Gastrocnemius medialis (tissue), 4 donors: Measurements from ENCODE around the gene CLEC1A. TPM values are rescaled to one million over a fixed set of nuclear protein-coding genes. Genes with fewer than 3 reads are reported as not detected.
A peak's percentile ranks its signal among the peaks of the same experiment; 100 is the strongest.

Experiments used
- ATAC-seq, 2 donors: fragments of 150-250 bp; one replicate each; pipeline ENCODE4 v1.9.1; 2016
- DNase-seq, 2 donors: peaks; one replicate each; pipeline ENCODE4 v3.0.0-alpha.2; 2019
- H3K27ac ChIP-seq, 4 donors: fragments of 200-600 bp; sonication (generic); 1 replicate in 1 of 4; 2 replicates in 3 of 4; pipeline ENCODE4 v1.5.1; 2016 to 2018; ENCODE audit warnings: mild to moderate bottlenecking in 2 of 4, moderate library complexity in 1 of 4
- H3K27me3 ChIP-seq, 3 donors: fragments of 200-600 bp; sonication (generic) in 2 of 3; 1 replicate in 1 of 3; 2 replicates in 2 of 3; pipeline versions ENCODE4 v1.5.1 to v1.6.0; 2016 to 2019; ENCODE audit warnings: mild to moderate bottlenecking in 1 of 3, moderate library complexity in 1 of 3
- H3K36me3 ChIP-seq, 2 donors: fragments of 200-600 bp; sonication (generic) in 1 of 2; one replicate each; pipeline ENCODE4 v1.5.1; 2017 to 2018
- H3K4me1 ChIP-seq, 2 donors: fragments of 200-600 bp; sonication (generic) in 1 of 2; one replicate each; pipeline ENCODE4 v1.5.1; 2016 to 2017; ENCODE audit warnings: mild to moderate bottlenecking in 2 of 2
- H3K4me3 ChIP-seq, 4 donors: fragments of 200-600 bp; sonication (generic) in 3 of 4; 1 replicate in 1 of 4; 2 replicates in 3 of 4; pipeline ENCODE4 v1.5.1; 2016 to 2019; ENCODE audit warnings: mild to moderate bottlenecking in 2 of 4
- H3K9me3 ChIP-seq, 3 donors: fragments of 200-600 bp; sonication (generic) in 2 of 3; 1 replicate in 1 of 3; 2 replicates in 2 of 3; pipeline ENCODE4 v1.5.1; 2016 to 2019
- POLR2A ChIP-seq, 2 donors: fragments of 450-650 bp; IDR thresholded peaks; one replicate each; pipeline ENCODE4 v1.6.1; 2017; ENCODE audit warnings: antibody characterized with exemption in 2 of 2, mild to moderate bottlenecking in 2 of 2, moderate library complexity in 2 of 2
- in situ Hi-C, 4 donors: fragments of 200-750 bp; cut with MboI; loops; one replicate each; pipeline versions ENCODE4 v1.15.0 to v1.8.0; 2017; ENCODE audit warnings: low sequenced_read_pairs in 4 of 4
- intact Hi-C: fragments of 100-400 bp; cut with DNase I; formaldehyde crosslinking; loops from one replicate; pipeline ENCODE4 v1.15.1; 2023; ENCODE audit warnings: low total_unique reads
- total RNA-seq, 4 donors: library from RNA; depleted of rRNA; stranded (reverse); fragments of >200 nt; gene quantifications; one replicate each; pipeline versions ENCODE4 v1.1.0 to v1.2.3, GENCODE V29; 2016
- TF ChIP-seq, protein P1 (sequence below), 5 experiments: fragments of 450-650 bp in 3 of 5; fragments of 200-600 bp in 2 of 5; sonication (generic) in 2 of 5; IDR thresholded peaks in 4 of 5; conservative IDR thresholded peaks in 1 of 5; 1 replicate in 4 of 5; 2 replicates in 1 of 5; pipeline ENCODE4 v1.5.1; 2016 to 2019; ENCODE audit warnings: antibody characterized with exemption in 5 of 5, mild to moderate bottlenecking in 3 of 5, moderate library complexity in 3 of 5

The CLEC1A gene
- total RNA-seq, 4 donors from 2014 or later: 1.00 to 3.6 (median 1.6) TPM

DNA sequence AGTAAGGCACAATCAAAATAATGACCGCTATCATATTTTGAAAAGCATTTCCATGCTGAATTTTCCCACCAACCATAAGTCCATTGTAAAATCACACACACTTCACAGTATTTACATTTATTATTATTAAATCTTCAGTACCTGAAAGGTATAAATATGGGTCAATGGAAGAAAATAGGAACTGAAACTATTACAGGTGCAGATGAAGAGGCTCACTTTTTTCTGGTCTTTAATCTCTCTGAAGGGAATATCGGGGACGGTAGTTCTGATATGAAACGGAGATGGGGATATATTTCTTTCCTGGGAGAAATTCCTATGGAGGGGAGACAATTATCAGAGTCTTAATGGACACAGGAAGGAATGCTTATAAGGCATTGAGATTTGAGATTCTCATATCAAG, 28.4 kb downstream of the CLEC1A start:
- Histone ChIP-seq H3K36me3 (no peaks in the 10 kb centered on the region), H3K27ac (peak overlapping the region in 2 of 4 donors; percentile 64 to 71), H3K4me1 (peaks cover 0 to 6% of the 10 kb centered on the region in 2 donors), H3K4me3 (no peak overlapping the region), H3K9me3 (no peaks in the 10 kb centered on the region), H3K27me3 (no peaks in the 10 kb centered on the region)
- TF ChIP-seq, protein P1, sequence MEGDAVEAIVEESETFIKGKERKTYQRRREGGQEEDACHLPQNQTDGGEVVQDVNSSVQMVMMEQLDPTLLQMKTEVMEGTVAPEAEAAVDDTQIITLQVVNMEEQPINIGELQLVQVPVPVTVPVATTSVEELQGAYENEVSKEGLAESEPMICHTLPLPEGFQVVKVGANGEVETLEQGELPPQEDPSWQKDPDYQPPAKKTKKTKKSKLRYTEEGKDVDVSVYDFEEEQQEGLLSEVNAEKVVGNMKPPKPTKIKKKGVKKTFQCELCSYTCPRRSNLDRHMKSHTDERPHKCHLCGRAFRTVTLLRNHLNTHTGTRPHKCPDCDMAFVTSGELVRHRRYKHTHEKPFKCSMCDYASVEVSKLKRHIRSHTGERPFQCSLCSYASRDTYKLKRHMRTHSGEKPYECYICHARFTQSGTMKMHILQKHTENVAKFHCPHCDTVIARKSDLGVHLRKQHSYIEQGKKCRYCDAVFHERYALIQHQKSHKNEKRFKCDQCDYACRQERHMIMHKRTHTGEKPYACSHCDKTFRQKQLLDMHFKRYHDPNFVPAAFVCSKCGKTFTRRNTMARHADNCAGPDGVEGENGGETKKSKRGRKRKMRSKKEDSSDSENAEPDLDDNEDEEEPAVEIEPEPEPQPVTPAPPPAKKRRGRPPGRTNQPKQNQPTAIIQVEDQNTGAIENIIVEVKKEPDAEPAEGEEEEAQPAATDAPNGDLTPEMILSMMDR (IDR thresholded peaks at IDR 0.05 in 4 of 5, conservative IDR thresholded peaks at IDR 0.05 in 1 of 5): no peak
- TF ChIP-seq POLR2A (IDR thresholded peaks at IDR 0.05): no peak
- DNase-seq (no peak), ATAC-seq (no peak)
- in situ Hi-C loops: no loop called here
- intact Hi-C loops: no loop called here

DNA sequence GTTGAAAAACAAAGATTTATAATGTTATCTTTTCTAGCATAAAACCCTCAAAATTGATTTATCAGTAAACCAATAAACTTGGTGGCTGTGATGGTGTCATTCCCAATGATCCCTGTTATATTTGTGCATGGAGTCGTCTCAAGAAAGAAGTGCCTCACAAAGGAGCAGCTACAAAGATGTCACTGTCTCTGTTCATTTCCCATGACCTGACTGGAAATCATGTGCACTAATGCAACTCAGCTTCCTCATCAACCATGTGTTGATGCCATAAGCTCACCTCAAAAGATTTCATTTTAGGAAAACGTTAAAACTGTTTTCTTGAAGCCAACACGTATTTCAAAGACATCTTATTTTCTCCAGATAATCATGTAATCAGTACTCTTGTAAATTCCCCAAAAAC, 28.8 kb downstream of the CLEC1A start:
- no peaks in the 10 kb centered on the region for H3K9me3 ChIP-seq
- H3K4me3 ChIP-seq: no peak overlapping the region
- H3K27ac ChIP-seq: peak overlapping the region in 2 of 4 donors; percentile 64 to 71
- ATAC-seq (no peak), DNase-seq (no peak)
- intact Hi-C loops (no loop called here), in situ Hi-C loops (no loop called here)
- peaks cover 0 to 6% of the 10 kb centered on the region in 2 donors for H3K4me1 ChIP-seq
- H3K36me3 ChIP-seq: no peaks in the 10 kb centered on the region
- TF ChIP-seq, protein P1 (IDR thresholded peaks at IDR 0.05 in 4 of 5, conservative IDR thresholded peaks at IDR 0.05 in 1 of 5): no peak
- TF ChIP-seq POLR2A (IDR thresholded peaks at IDR 0.05): no peak
- no peaks in the 10 kb centered on the region for H3K27me3 ChIP-seq

DNA sequence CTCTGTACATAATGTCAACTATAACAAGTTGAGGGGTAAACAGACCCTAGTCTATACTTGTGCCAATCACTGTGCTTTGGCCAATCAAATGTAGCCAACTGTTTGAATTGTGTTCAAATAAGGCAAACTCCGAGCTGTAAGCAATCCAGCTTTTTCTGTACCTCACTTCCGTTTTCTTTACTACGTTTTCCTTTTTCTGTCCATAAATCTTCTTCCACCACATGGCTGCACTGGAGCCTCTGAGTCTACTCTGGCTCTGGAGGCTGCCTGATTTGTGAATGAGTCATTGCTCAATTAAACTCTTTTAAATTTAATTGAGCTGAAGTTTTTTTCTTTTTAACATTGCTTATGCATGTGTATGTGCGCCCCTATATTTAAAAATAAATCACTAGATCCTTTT, 29.7 kb downstream of the CLEC1A start:
- H3K4me1 ChIP-seq: peaks cover 0 to 6% of the 10 kb centered on the region in 2 donors
- in situ Hi-C loops: no loop called here
- no peaks in the 10 kb centered on the region for H3K36me3 ChIP-seq
- DNase-seq (no peak), ATAC-seq (no peak)
- intact Hi-C loops: no loop called here
- no peak overlapping the region for H3K4me3 ChIP-seq
- no peaks in the 10 kb centered on the region for H3K9me3 ChIP-seq
- no peaks in the 10 kb centered on the region for H3K27me3 ChIP-seq
- H3K27ac ChIP-seq: peak overlapping the region; percentile 54 to 71 (median 61)
- TF ChIP-seq, protein P1 (IDR thresholded peaks at IDR 0.05 in 4 of 5, conservative IDR thresholded peaks at IDR 0.05 in 1 of 5): no peak
- no peak for TF ChIP-seq POLR2A (IDR thresholded peaks at IDR 0.05)

GRCh38 chr12:10068644-10069043, 30.1 kb downstream of the CLEC1A start:
- Histone ChIP-seq H3K36me3 (no peaks in the 10 kb centered on the region), H3K4me1 (peaks cover 0 to 6% of the 10 kb centered on the region in 2 donors), H3K27ac (peak overlapping the region; percentile 54 to 71 (median 61)), H3K4me3 (no peak overlapping the region), H3K9me3 (no peaks in the 10 kb centered on the region), H3K27me3 (no peaks in the 10 kb centered on the region)
- ATAC-seq (no peak), DNase-seq (no peak)
- no peak for TF ChIP-seq POLR2A (IDR thresholded peaks at IDR 0.05)
- TF ChIP-seq, protein P1 (IDR thresholded peaks at IDR 0.05 in 4 of 5, conservative IDR thresholded peaks at IDR 0.05 in 1 of 5): no peak
- intact Hi-C loops (no loop called here), in situ Hi-C loops (no loop called here)

GRCh38 chr12:10067942-10068341, 30.8 kb downstream of the CLEC1A start:
- in situ Hi-C loops: no loop called here
- no peaks in the 10 kb centered on the region for H3K36me3 ChIP-seq
- peak overlapping the region; percentile 54 to 71 (median 61) for H3K27ac ChIP-seq
- no peaks in the 10 kb centered on the region for H3K27me3 ChIP-seq
- peak; percentile 77 to 83 for ATAC-seq
- H3K9me3 ChIP-seq: no peaks in the 10 kb centered on the region
- intact Hi-C loops: no loop called here
- H3K4me1 ChIP-seq: peaks cover 0 to 6% of the 10 kb centered on the region in 2 donors
- DNase-seq: no peak
- peak in 1 of 2 donors; percentile 20 for TF ChIP-seq POLR2A (IDR thresholded peaks at IDR 0.05)
- TF ChIP-seq, protein P1 (IDR thresholded peaks at IDR 0.05 in 4 of 5, conservative IDR thresholded peaks at IDR 0.05 in 1 of 5): no peak
- H3K4me3 ChIP-seq: no peak overlapping the region
